ENCODE measurements around the gene RYR2.

DNA sequence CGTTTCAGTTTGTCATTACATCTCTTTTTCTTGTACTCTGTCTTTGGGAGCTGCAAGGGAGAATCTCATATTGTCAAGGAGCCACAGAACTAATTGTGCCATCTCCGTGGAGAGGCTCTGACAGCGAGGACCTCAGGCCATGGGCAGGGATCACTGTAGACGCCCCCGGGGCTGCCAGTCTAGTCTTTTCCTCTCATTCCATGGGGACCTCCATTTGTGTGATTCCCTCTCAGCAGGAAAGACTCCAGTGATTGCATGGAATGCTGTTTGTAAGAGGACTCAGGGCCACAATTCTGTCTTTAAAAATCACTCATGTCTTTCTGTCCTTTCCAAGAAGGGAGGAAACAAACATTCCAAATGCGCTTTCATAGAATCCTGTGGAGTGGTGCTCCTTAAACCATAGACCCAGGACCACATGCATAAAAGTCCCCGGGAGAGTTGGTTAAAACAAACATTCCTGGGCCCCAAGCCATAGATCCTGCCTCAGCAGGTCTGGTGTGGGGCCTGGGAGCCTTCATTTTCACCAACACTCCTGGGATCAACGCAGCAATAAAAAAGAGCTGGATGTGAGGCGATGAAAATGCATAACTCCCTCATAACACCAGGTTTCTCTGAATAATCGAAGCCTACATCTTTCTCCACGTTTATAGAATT, 744.2 kb downstream of the RYR2 start:
- no peak for TF ChIP-seq POLR2A (IDR thresholded peaks at IDR 0.05)
- TF ChIP-seq, protein P1, sequence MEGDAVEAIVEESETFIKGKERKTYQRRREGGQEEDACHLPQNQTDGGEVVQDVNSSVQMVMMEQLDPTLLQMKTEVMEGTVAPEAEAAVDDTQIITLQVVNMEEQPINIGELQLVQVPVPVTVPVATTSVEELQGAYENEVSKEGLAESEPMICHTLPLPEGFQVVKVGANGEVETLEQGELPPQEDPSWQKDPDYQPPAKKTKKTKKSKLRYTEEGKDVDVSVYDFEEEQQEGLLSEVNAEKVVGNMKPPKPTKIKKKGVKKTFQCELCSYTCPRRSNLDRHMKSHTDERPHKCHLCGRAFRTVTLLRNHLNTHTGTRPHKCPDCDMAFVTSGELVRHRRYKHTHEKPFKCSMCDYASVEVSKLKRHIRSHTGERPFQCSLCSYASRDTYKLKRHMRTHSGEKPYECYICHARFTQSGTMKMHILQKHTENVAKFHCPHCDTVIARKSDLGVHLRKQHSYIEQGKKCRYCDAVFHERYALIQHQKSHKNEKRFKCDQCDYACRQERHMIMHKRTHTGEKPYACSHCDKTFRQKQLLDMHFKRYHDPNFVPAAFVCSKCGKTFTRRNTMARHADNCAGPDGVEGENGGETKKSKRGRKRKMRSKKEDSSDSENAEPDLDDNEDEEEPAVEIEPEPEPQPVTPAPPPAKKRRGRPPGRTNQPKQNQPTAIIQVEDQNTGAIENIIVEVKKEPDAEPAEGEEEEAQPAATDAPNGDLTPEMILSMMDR (IDR thresholded peaks at IDR 0.05): no peak

All from esophagus squamous epithelium (tissue), 4 donors.